SK-N-MC (cell line): ENCODE results near the gene GBX2.

Source experiments
- EZH2 ChIP-seq: fragments of 200-600 bp; sonication (generic); IDR thresholded peaks from one replicate; pipeline ENCODE4 v1.6.1; 2017; ENCODE audit warnings: antibody characterized with exemption
- FOXP2 ChIP-seq: optimal IDR thresholded peaks from 2 replicates; pipeline ENCODE3; 2011; ENCODE audit warnings: mild to moderate bottlenecking, moderate library complexity; ENCODE audit not compliant: insufficient read depth; ENCODE audit errors: extremely low read length, control extremely low read depth
- POLR2AphosphoS5 ChIP-seq: IDR thresholded peaks from 2 replicates; pipeline ENCODE4 v1.6.1; 2012; ENCODE audit warnings: mild to moderate bottlenecking, low read depth, low read length, borderline replicate concordance

GRCh38 chr2:236196366-236196765, 28.2 kb upstream of the GBX2 start:
- TF ChIP-seq POLR2AphosphoS5 (no peak), EZH2 (no peak), FOXP2 (no peak)
